HG02852 (cell line): ENCODE measurements around the gene HBD.

Source experiments
- ATAC-seq: cut with Tn5 transposase; IDR thresholded peaks from one replicate; pipeline ENCODE4 v1.9.1; 2021; ENCODE audit warnings: mild to moderate bottlenecking, moderate library complexity; ENCODE audit not compliant: unreplicated experiment

The HBD gene

DNA sequence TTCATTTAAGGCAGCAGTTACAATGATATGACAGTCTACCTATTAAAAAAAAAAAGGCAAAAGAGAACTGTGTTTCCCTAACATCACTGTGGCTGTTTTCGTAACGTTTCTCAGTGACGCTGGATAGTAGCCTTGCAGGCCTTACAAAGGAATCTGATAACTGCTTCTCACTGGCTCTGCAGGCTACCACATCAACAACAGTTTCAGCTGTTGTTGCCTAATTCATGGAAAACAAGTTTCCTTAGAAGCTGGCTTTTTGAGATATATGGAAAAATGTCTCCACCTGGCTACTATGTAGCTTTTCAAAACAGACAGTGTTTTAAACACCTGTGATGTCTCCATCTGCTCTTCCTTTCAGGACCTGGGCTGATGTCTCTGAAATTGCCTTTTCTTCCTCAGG is 37.6 kb downstream of the HBD start:
- ATAC-seq, result no peak

DNA sequence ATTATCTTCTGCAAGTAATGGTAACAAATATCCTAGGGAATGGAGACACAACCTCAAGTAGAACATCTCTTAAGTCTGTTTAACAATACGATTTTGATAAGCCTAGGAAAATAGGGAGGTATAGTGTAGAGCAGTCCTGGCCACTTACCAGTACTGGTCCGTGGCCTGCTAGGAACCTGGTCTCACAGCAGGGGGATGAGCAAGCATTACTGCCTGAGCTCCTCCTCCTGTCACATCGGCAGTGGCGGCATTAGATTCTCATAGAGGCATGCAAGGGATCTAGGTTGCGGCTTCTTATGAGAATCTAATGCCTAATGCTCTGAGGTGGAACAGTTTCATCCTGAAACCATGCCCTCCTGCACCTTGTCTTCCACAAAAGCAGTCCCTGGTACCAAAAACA is 38.2 kb downstream of the HBD start:
- ATAC-seq, result no peak

DNA sequence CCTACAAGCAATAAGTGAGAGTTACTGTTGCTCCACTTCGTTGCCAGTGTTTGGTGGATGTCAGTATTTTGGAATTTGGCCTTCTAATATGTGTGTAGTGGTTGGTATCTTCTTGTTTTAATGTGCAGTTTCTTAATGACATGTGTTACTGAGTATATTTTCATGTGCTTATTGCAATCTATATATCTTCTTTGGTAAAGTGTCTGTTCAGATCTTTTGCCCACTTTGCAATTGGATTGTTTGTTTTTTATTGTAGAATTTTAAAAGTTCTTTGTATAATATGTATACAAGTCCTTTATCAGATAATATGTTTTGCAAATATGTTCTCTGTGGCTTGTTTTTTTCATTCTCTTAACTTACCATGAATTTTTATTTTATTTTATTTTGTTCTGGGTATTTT is 41.5 kb downstream of the HBD start:
- no peak for ATAC-seq

DNA sequence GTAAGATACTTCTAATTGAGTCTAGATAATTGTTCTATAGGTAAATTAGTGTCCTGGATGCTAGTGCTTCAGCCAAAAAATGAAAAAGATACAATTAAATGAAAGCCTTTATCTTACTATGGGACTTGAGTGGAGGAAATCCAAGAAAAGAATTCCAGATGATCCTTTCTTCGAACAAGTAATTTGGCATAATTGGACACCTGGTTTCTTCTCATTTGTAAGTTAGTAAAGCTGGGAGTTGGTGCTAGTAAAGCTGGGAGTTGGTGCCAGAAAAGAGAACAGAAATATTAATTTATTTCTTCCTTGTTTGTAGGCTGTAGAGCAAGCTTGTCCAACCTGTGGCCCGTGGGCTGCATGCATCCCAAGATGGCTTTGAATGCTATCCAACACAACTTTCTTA is 46.1 kb downstream of the HBD start:
- ATAC-seq, result no peak
